Spleen (tissue), 7 donors: ENCODE data around the gene LENEP.

Experiments
- POLR2A ChIP-seq, 3 donors: fragments of 450-650 bp; IDR thresholded peaks; one replicate each; pipeline ENCODE4 v1.5.1; 2017; ENCODE audit warnings: antibody characterized with exemption in 3 of 3, mild to moderate bottlenecking in 1 of 3
- POLR2AphosphoS5 ChIP-seq, 3 donors: sonication (generic); formaldehyde crosslinking; IDR thresholded peaks; one replicate each; pipeline ENCODE4 v1.5.1; 2017; ENCODE audit warnings: antibody characterized with exemption in 3 of 3
- TF ChIP-seq, protein P1 (sequence below), 11 experiments: fragments of 200-600 bp in 7 of 11; fragments of 450-650 bp in 4 of 11; sonication (generic) in 4 of 11; IDR thresholded peaks in 8 of 11; conservative IDR thresholded peaks in 3 of 11; 1 replicate in 7 of 11; 2 replicates in 4 of 11; pipeline versions ENCODE4 v1.4.0 to v1.8.0; 2016 to 2021; ENCODE audit warnings: antibody characterized with exemption in 11 of 11, inconsistent platforms in 4 of 11, mild to moderate bottlenecking in 1 of 11
- donor health status: DM: no; HTN: no; CAD: no; lungs with moderate emphysema.
- donor health status: DM: no; HTN: no; CAD: no.
- donor health status: DM: no; HTN: no; CAD: no.

DNA sequence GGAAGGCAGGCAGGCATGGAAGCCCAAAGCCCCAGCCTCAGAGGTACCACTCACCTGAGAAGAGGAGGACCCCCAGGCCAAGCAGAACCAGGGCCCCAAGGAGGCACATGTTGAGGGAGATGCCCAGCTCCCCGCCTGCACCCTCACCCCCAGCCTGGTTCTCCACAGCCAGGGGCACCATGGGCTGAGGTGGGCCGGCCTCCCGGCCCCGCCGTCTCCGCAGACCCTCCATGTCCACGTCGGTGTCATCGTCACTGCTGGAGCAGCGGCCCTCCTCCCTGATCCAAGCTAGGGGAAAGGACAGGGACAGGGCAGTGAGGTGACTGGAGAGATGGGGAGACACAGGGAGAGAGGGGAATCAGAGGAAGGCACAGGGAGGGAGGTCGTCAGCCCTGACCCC lies 45.3 kb upstream of the LENEP start:
- TF ChIP-seq POLR2A (IDR thresholded peaks at IDR 0.05): no peak
- TF ChIP-seq, protein P1, sequence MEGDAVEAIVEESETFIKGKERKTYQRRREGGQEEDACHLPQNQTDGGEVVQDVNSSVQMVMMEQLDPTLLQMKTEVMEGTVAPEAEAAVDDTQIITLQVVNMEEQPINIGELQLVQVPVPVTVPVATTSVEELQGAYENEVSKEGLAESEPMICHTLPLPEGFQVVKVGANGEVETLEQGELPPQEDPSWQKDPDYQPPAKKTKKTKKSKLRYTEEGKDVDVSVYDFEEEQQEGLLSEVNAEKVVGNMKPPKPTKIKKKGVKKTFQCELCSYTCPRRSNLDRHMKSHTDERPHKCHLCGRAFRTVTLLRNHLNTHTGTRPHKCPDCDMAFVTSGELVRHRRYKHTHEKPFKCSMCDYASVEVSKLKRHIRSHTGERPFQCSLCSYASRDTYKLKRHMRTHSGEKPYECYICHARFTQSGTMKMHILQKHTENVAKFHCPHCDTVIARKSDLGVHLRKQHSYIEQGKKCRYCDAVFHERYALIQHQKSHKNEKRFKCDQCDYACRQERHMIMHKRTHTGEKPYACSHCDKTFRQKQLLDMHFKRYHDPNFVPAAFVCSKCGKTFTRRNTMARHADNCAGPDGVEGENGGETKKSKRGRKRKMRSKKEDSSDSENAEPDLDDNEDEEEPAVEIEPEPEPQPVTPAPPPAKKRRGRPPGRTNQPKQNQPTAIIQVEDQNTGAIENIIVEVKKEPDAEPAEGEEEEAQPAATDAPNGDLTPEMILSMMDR (IDR thresholded peaks at IDR 0.05 in 8 of 11, conservative IDR thresholded peaks at IDR 0.05 in 3 of 11): no peak
- peak in 1 of 3 donors; percentile 53 for TF ChIP-seq POLR2AphosphoS5 (IDR thresholded peaks at IDR 0.05)
